Activated naive CD8-positive, alpha-beta T cell treated with anti-CD3 and anti-CD28 coated beads for 36 hours (primary cell): Measurements from ENCODE around the gene SLC25A31. TPM values are rescaled to one million over a fixed set of nuclear protein-coding genes. Genes with fewer than 3 reads are reported as not detected.

Source experiments
- DNase-seq: peaks from one replicate; pipeline ENCODE4 v3.0.0; 2021
- H3K27ac Mint-ChIP-seq: one replicate; pipeline ENCODE4 v1.8.0; 2022; ENCODE audit warnings: mild to moderate bottlenecking, moderate library complexity, mixed read lengths
- H3K27me3 Mint-ChIP-seq: one replicate; pipeline ENCODE4 v1.8.0; 2022; ENCODE audit warnings: mild to moderate bottlenecking, mixed read lengths
- H3K36me3 Mint-ChIP-seq: one replicate; pipeline ENCODE4 v1.8.0; 2021; ENCODE audit warnings: mild to moderate bottlenecking, mixed read lengths
- H3K4me1 Mint-ChIP-seq: one replicate; pipeline ENCODE4 v1.8.0; 2021; ENCODE audit warnings: mixed read lengths
- H3K4me3 Mint-ChIP-seq: one replicate; pipeline ENCODE4 v1.8.0; 2022; ENCODE audit warnings: mild to moderate bottlenecking, moderate library complexity, mixed read lengths
- H3K9me3 Mint-ChIP-seq: one replicate; pipeline ENCODE4 v1.8.0; 2022; ENCODE audit warnings: mixed read lengths
- total RNA-seq, 2 experiments: library from RNA; stranded (reverse); gene quantifications; one replicate each; pipeline ENCODE4 v1.2.3, GENCODE V29; 2021

SLC25A31 gene
- total RNA-seq, 2 experiments from 2014 or later, result not detected

DNA sequence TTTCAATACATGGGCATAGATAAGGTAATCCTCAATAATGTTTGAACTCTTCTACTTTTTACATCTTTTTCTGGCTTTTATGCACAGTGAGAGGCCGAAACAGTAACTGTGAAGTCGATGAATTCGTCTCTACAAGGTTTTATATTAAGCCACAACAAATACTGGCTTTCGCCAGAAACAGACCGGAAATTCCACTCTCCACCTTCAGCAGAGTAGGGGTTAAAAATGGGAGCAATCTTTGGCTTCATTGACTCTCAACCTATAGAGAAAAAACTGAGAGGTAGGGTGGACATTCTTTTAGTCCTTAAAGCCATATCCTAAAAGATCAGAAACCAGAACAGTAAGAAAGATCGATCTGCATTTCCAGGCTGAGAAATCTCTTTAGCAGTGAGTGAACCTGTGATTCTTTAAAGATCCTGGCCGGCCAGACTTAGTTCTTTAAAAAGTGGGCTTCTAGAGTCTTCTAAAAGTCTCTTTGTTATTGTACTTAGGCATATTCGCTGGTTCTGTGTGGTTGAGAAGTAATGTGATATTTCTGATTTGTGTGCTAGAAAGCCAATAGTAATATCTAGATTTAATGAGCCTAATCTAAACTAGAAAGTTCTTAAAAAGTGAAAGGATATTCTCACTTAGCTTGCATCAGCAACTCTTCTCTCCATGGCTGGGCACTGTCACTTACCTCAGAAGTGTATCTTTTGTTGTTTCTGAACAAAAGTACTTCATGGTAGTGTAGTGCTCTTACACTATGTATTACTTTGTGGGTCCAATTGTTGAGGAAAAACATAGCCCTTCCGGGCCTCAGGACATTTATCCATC is 54.0 kb downstream of the SLC25A31 start:
- no peaks in the 10 kb centered on the region for H3K9me3 Mint-ChIP-seq
- H3K27me3 Mint-ChIP-seq, result peaks cover 70% of the 10 kb centered on the region
- H3K36me3 Mint-ChIP-seq, result peaks cover 8% of the 10 kb centered on the region

DNA sequence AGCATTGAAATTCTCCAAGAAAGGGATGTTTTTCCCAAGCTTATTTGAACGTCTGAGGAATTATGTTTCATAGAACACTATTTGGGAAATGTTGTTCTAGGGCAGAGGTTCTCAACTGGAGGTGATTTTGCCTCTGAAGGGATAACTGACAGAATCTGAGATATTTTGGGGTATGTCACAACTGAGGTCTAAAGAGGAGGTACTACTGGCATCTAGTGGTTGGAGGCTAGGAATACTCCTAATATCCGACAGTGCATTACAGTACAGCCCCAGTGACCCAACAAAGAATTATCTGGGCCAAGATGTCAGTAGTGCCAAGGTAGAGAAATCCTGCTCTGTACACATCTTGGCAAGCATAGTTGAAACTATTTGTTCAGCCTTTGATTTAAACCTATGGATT is 58.3 kb downstream of the SLC25A31 start:
- Mint-ChIP-seq H3K4me1 (peaks cover 5% of the 10 kb centered on the region), H3K27ac (no peak overlapping the region), H3K4me3 (no peak overlapping the region), H3K36me3 (no peaks in the 10 kb centered on the region), H3K27me3 (peaks cover 59% of the 10 kb centered on the region), H3K9me3 (no peaks in the 10 kb centered on the region)
- no peak for DNase-seq

More for the DNA sequence above, 54.0 kb downstream of the SLC25A31 start:
- DNase-seq, result no peak
- peaks cover 19% of the 10 kb centered on the region for H3K4me1 Mint-ChIP-seq
- H3K4me3 Mint-ChIP-seq, result no peak overlapping the region
- no peak overlapping the region for H3K27ac Mint-ChIP-seq

DNA sequence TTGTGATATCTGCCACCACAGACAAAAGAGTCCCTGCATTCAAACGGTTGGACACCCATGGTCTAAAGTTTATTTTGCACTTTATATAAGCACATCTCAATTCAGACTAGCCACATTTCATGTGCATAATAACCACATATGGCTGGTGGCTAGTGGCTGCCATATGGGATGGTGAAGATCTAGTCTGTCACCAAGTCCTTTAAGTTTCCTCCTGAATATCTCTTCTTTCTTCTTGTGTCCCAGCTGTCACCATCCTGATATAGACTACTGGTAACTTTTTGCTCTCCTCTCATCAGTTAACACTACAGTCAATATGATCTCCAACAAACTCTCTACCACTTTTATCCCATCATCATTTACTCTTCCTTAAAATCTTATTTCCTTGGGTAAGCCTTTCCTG is 61.2 kb downstream of the SLC25A31 start:
- Mint-ChIP-seq H3K9me3 (no peaks in the 10 kb centered on the region), H3K27ac (no peak overlapping the region), H3K4me3 (no peak overlapping the region), H3K4me1 (no peaks in the 10 kb centered on the region), H3K27me3 (peaks cover 54% of the 10 kb centered on the region), H3K36me3 (no peaks in the 10 kb centered on the region)
- DNase-seq, result no peak

DNA sequence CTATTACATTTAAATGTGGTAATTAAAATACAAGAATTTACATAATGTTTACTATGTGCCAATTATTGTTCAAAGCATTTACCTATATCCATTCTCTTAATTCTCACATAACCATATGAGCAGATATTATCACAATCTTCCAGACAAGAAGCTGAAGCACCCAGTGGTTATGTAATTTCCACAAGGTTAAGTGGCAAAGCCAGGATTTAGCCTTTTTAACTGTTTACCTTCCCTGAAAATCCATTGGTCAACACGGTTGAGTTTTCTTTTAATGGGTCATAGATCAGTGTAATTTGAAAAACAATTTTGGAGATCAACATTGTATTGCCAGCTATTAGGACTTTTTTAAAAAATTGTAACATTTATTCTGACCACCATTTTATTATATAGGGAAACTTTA is 63.3 kb downstream of the SLC25A31 start:
- no peak overlapping the region for H3K27ac Mint-ChIP-seq
- peaks cover 55% of the 10 kb centered on the region for H3K27me3 Mint-ChIP-seq
- no peaks in the 10 kb centered on the region for H3K9me3 Mint-ChIP-seq
- H3K4me1 Mint-ChIP-seq, result no peaks in the 10 kb centered on the region
- no peaks in the 10 kb centered on the region for H3K36me3 Mint-ChIP-seq
- DNase-seq, result no peak
- H3K4me3 Mint-ChIP-seq, result no peak overlapping the region

DNA sequence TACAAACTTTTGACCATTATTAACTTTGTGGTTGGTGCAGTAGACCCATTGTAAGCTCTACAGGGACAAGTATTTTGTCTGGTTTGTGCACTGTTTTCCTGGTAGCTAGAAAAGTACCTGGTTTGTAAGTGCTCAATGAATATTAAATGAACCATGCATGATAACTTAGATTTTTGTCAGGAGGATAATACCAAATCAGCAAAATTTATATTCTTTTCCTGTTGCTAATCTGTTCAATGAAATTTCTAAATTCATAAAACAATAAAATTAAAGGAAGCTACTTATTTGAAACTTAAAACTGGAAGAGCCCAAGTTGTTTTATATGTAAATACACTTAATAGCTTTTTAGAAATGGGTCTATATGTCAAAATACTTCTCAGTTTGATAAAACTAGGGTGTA is 69.5 kb downstream of the SLC25A31 start:
- no peak overlapping the region for H3K4me3 Mint-ChIP-seq
- H3K4me1 Mint-ChIP-seq, result no peaks in the 10 kb centered on the region
- no peaks in the 10 kb centered on the region for H3K9me3 Mint-ChIP-seq
- H3K36me3 Mint-ChIP-seq, result no peaks in the 10 kb centered on the region
- no peak for DNase-seq
- H3K27ac Mint-ChIP-seq, result no peak overlapping the region
- H3K27me3 Mint-ChIP-seq, result peaks cover 33% of the 10 kb centered on the region

DNA sequence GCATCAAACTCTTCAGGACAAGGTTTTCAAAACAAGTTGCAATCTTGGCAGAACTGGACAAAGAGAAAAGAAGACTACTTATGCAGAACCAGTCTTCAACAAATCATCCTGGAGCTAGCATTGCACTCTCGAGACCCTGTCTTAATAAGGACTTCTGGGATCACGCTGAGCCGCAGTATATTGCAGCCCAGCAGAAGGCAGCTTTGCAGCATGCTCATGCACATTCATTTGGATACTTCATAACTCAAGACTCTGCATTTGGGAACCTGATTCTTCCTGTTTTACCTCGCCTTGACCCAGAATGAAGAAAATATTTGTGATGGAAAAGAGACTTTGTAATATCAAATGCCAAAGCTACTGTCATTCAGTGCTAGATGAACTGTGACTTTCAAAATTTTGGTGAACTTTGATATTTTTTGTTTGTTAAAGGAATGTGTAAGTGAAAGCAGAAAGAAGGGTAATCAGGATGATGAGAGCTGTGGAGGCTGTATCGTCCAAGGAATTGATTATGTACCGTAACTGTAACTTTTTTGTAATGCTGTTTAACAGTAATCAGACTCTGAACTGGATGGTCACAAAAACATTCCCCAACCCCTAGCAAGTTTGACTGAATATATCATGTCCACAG is 79.1 kb downstream of the SLC25A31 start:
- no peaks in the 10 kb centered on the region for H3K4me1 Mint-ChIP-seq
- peaks cover 12% of the 10 kb centered on the region for H3K27me3 Mint-ChIP-seq
- H3K9me3 Mint-ChIP-seq, result no peaks in the 10 kb centered on the region
- no peak overlapping the region for H3K27ac Mint-ChIP-seq
- H3K36me3 Mint-ChIP-seq, result no peaks in the 10 kb centered on the region
- no peak overlapping the region for H3K4me3 Mint-ChIP-seq
- no peak for DNase-seq

DNA sequence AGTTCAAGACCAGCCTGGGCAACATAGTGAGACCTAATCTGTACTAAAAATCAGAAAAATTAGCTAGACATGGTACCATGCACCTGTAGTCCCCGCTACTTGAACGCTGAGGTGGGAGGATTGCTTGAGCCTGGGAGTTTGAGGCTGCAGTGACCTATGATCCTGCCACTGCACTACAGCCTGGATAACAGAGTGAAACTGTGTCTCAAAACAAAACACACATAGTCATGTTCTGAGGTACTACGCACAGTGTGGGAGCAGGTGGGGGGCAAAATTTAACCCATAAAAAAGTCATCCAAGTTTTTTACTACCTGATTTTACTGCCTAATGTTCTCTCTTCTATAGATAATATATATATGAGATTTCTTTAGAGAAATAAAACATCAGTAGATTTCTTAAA is 80.4 kb downstream of the SLC25A31 start:
- no peaks in the 10 kb centered on the region for H3K9me3 Mint-ChIP-seq

DNA sequence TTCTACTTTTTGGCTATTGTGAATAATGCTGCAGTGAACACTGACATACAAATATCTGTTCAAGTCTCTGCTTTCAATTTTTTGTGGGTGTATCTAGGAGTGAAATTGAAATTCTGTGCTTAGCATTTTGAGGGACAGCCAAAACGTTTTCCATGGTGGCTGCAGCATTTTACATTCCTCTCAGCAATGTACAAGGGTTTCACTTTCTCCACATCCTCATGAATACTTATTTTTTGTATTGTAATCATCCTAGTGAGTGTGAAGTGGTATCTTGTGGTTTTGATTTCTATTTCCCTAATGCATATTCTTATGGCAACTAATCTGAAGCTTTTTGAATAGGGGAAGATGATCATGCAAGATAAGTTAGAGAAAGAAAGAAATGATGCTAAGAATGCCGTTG is 92.2 kb downstream of the SLC25A31 start:
- Mint-ChIP-seq H3K4me3 (no peak overlapping the region), H3K4me1 (no peaks in the 10 kb centered on the region), H3K9me3 (no peaks in the 10 kb centered on the region), H3K27ac (no peak overlapping the region), H3K27me3 (peaks cover 20% of the 10 kb centered on the region), H3K36me3 (no peaks in the 10 kb centered on the region)
- no peak for DNase-seq

More for the DNA sequence above, 80.4 kb downstream of the SLC25A31 start:
- H3K27ac Mint-ChIP-seq, result no peak overlapping the region
- no peaks in the 10 kb centered on the region for H3K4me1 Mint-ChIP-seq
- H3K4me3 Mint-ChIP-seq, result no peak overlapping the region
- DNase-seq, result no peak
- no peaks in the 10 kb centered on the region for H3K36me3 Mint-ChIP-seq
- H3K27me3 Mint-ChIP-seq, result peaks cover 8% of the 10 kb centered on the region

Other genes with a start within 250 kb of the SLC25A31 start
- gene INTU, start 97.4 kb upstream of the SLC25A31 start, total RNA-seq, result under 1 TPM; 0.32 to 0.35 TPM
- gene HSPA4L, start 51.9 kb downstream of the SLC25A31 start, total RNA-seq, result 1 to 10 TPM; 3.8 to 4.8 TPM
- gene PLK4, start 150.5 kb downstream of the SLC25A31 start, total RNA-seq, result 10 to 100 TPM; 44.7 to 47.5 TPM
- 10 to 100 TPM; 13.0 to 15.6 TPM for gene MFSD8, start 234.8 kb downstream of the SLC25A31 start, total RNA-seq
- gene ABHD18, start 235.0 kb downstream of the SLC25A31 start, total RNA-seq, result 10 to 100 TPM; 18.4 to 18.6 TPM